HepG2 (cell line): ENCODE data around the gene GATA3. TPM values are rescaled to one million over a fixed set of nuclear protein-coding genes. Genes with fewer than 3 reads are reported as not detected.

ENCODE experiments used
- ATAC-seq: fragments of 200-7000 bp; cut with Tn5 transposase; 3 replicates; pipeline ENCODE4 v1.9.1; 2020; ENCODE audit warnings: mild to moderate bottlenecking, moderate library complexity
- BruUV-seq: library from RNA; stranded (reverse); fragments of 400-500 nt; replicated peaks from 2 replicates; lab custom pipeline; 2021; lab: Mats Ljungman, UMichigan
- CTCF ChIA-PET: fragments of 300-600 bp; formaldehyde crosslinking; extraction: SDS; loops from one replicate; lab custom pipeline; 2021; ENCODE audit warnings: low total read pairs, inconsistent platforms, low intra/inter-chr PET ratio; lab: Yijun Ruan, JAX
- POLR2A ChIA-PET: fragments of 350-600 bp; sonication (Branson Sonifier 250); formaldehyde crosslinking; loops from one replicate; lab custom pipeline; 2020; ENCODE audit warnings: antibody characterized with exemption, inconsistent platforms; lab: Yijun Ruan, JAX
- DNase-seq: peaks from one replicate; pipeline ENCODE4 v3.0.0-alpha.2; 2015; ENCODE audit warnings: low spot score
- FAIRE-seq: peaks from 3 replicates; lab custom pipeline; 2011; peaks lifted over from hg19 to GRCh38; lab: Jason Lieb, UNC
- H2AFZ ChIP-seq: one replicate; pipeline ENCODE4 v1.6.1; 2011; ENCODE audit warnings: low read length, inconsistent platforms
- H3K27ac ChIP-seq: fragments of 300-600 bp; 3 replicates; pipeline ENCODE4 v1.8.0; 2011; ENCODE audit warnings: mixed run types, mild to moderate bottlenecking, mixed read lengths, low read length, inconsistent platforms; ENCODE audit not compliant: insufficient read depth; ENCODE audit errors: extremely low read length
- H3K27me3 ChIP-seq, 2 experiments: fragments of 200-600 bp in 1 of 2; 2 replicates in 1 of 2; 3 replicates in 1 of 2; pipeline versions ENCODE4 v1.6.0 to v1.8.0; 2011; ENCODE audit warnings: low read length in 2 of 2, mild to moderate bottlenecking in 2 of 2, moderate library complexity in 2 of 2, inconsistent platforms in 1 of 2; ENCODE audit not compliant: insufficient read depth in 2 of 2, control insufficient read depth in 1 of 2
- H3K36me3 ChIP-seq, 2 experiments: fragments of 200-600 bp in 1 of 2; replicated peaks in 1 of 2; 2 replicates in 1 of 2; 3 replicates in 1 of 2; pipeline versions ENCODE4 v1.5.1 to v1.8.0; 2011; ENCODE audit warnings: low read length in 2 of 2, inconsistent platforms in 1 of 2; ENCODE audit not compliant: insufficient read depth in 2 of 2, control insufficient read depth in 1 of 2
- H3K4me1 ChIP-seq: 2 replicates; pipeline ENCODE4 v1.5.1; 2012; ENCODE audit warnings: low read length, inconsistent platforms; ENCODE audit not compliant: insufficient read depth
- H3K4me2 ChIP-seq: 2 replicates; pipeline ENCODE4 v1.6.0; 2011; ENCODE audit warnings: low read depth, low read length, inconsistent platforms
- H3K4me3 ChIP-seq, 3 experiments: fragments of 200-600 bp in 1 of 3; sonication (generic), shearing (Covaris generic) in 1 of 3; replicated peaks in 1 of 3; 2 replicates each; pipeline ENCODE4 v1.5.1; 2011 to 2016; ENCODE audit warnings: low read length in 3 of 3, inconsistent platforms in 2 of 3, low read depth in 2 of 3, mild to moderate bottlenecking in 2 of 3, control low read depth in 1 of 3, mixed read lengths in 1 of 3; ENCODE audit not compliant: insufficient read depth in 1 of 3
- H3K79me2 ChIP-seq: one replicate; pipeline ENCODE4 v1.6.1; 2011; ENCODE audit warnings: low read length, inconsistent platforms; ENCODE audit not compliant: insufficient read depth
- H3K9ac ChIP-seq: 2 replicates; pipeline ENCODE4 v1.6.0; 2011; ENCODE audit warnings: mild to moderate bottlenecking, low read depth, low read length, inconsistent platforms; ENCODE audit not compliant: insufficient read depth
- H3K9me3 ChIP-seq: 2 replicates; pipeline ENCODE4 v1.5.1; 2012; ENCODE audit warnings: mild to moderate bottlenecking, low read length
- H4K20me1 ChIP-seq: 2 replicates; pipeline ENCODE4 v1.6.0; 2011; ENCODE audit warnings: inconsistent platforms, mild to moderate bottlenecking, low read length, moderate library complexity; ENCODE audit not compliant: insufficient read depth
- ATF2 ChIP-seq: sonication (generic); formaldehyde crosslinking; IDR thresholded peaks from 2 replicates; pipeline ENCODE4 v1.4.0; 2020; ENCODE audit warnings: missing genetic modification reagents
- CAMTA2 ChIP-seq: sonication (generic); formaldehyde crosslinking; IDR thresholded peaks from 2 replicates; pipeline ENCODE4 v1.4.0; 2020; ENCODE audit warnings: mild to moderate bottlenecking, missing genetic modification reagents, borderline replicate concordance
- CBX2 ChIP-seq, 2 experiments: fragments of 200-600 bp in 1 of 2; sonication (generic); formaldehyde crosslinking in 1 of 2; IDR thresholded peaks; 2 replicates each; pipeline versions ENCODE4 v1.7.0 to v1.8.1; 2018 to 2022; ENCODE audit warnings: low read depth in 2 of 2, low read length in 1 of 2, mild to moderate bottlenecking in 1 of 2, missing genetic modification reagents in 1 of 2
- DR1 ChIP-seq: sonication (generic); formaldehyde crosslinking; IDR thresholded peaks from 2 replicates; pipeline ENCODE4 v1.8.0; 2021; ENCODE audit warnings: mild to moderate bottlenecking, missing genetic modification reagents, inconsistent platforms
- HNRNPUL1 ChIP-seq: fragments of 200-400 bp; formaldehyde crosslinking; IDR thresholded peaks from 2 replicates; pipeline ENCODE4 v1.6.1; 2017; ENCODE audit warnings: low read depth, mild to moderate bottlenecking, low read length, moderate library complexity
- LBX2 ChIP-seq: sonication (generic); formaldehyde crosslinking; IDR thresholded peaks from 2 replicates; pipeline ENCODE4 v1.5.0; 2020; ENCODE audit warnings: missing genetic modification reagents, mild to moderate bottlenecking, borderline replicate concordance
- MLLT10 ChIP-seq: sonication (generic); formaldehyde crosslinking; IDR thresholded peaks from 2 replicates; pipeline ENCODE4 v1.4.0; 2020; ENCODE audit warnings: missing genetic modification reagents
- NFE2L1 ChIP-seq: sonication (generic); formaldehyde crosslinking; IDR thresholded peaks from 2 replicates; pipeline ENCODE4 v1.4.0; 2020; ENCODE audit warnings: missing genetic modification reagents, mild to moderate bottlenecking, borderline replicate concordance
- PHF8 ChIP-seq: sonication (generic); formaldehyde crosslinking; IDR thresholded peaks from 2 replicates; pipeline ENCODE4 v1.5.0; 2020; ENCODE audit warnings: missing genetic modification reagents
- ZNF230 ChIP-seq: sonication (generic); formaldehyde crosslinking; IDR thresholded peaks from 2 replicates; pipeline ENCODE4 v1.4.0; 2020; ENCODE audit warnings: mild to moderate bottlenecking, missing genetic modification reagents
- ZNF674 ChIP-seq: sonication (generic); formaldehyde crosslinking; IDR thresholded peaks from 2 replicates; pipeline ENCODE4 v1.5.0; 2020; ENCODE audit warnings: low read depth, mild to moderate bottlenecking, missing genetic modification reagents
- WGBS: methylation state at CpG from one replicate; pipeline ENCODE4 v1.1.6; 2017; ENCODE audit warnings: low lambda C conversion rate; 5-methylcytosine and 5-hydroxymethylcytosine counted together
- in situ Hi-C: cut with HindIII; loops from 2 replicates; pipeline ENCODE4 v1.10.0; 2017; ENCODE audit warnings: low pct_unique_long_range_greater_than_20kb; ENCODE audit not compliant: extremely low pct_ligation_motif_present
- intact Hi-C: fragments of 100-400 bp; cut with micrococcal nuclease; formaldehyde crosslinking; loops from one replicate; pipeline ENCODE4 v1.10.0; 2022; ENCODE audit not compliant: unreplicated experiment
- polyA plus RNA-seq, 8 experiments: library from polyadenylated mRNA; depleted of rRNA in 3 of 8; stranded (reverse) in 7 of 8; unstranded in 1 of 8; fragments of >200 nt; fragmentation: Illumina TruSeq in 4 of 8; extraction: Trizol in 4 of 8; gene quantifications; 2 replicates each; pipeline versions ENCODE4 v1.2.1 to v1.2.3, GENCODE V29; 2011 to 2016; ENCODE audit warnings: low read depth in 4 of 8, missing spikeins in 1 of 8, mixed read lengths in 1 of 8; ENCODE audit not compliant: insufficient read depth in 1 of 8
- total RNA-seq, 5 experiments: library from RNA; depleted of rRNA; stranded (reverse); fragments of >200 nt; fragmentation: Illumina TruSeq; extraction: Trizol; gene quantifications; 2 replicates each; pipeline ENCODE4 v1.2.3, GENCODE V29; 2016; ENCODE audit warnings: low read depth in 1 of 5
- TF ChIP-seq, protein P1 (sequence below): sonication (generic); formaldehyde crosslinking; IDR thresholded peaks from 2 replicates; pipeline ENCODE4 v1.4.0; 2020; ENCODE audit warnings: missing genetic modification reagents

The GATA3 gene
- total and polyA plus RNA-seq, 2 of the 13 experiments (the other 11 are each of a cell fraction or from before 2014, with no cell fraction given): not detected

GRCh38 chr10:8040651-8041050, 13.8 kb upstream of the GATA3 start:
- no peak for DNase-seq
- in situ Hi-C loops: no loop called here
- ChIA-PET CTCF (no interaction called here), POLR2A (no interaction called here)
- peaks cover 16% of the 10 kb centered on the region for H3K4me1 ChIP-seq
- no TSS peak for BruUV-seq
- 2% methylated on average over 6 of the region's 6 CpGs for WGBS
- no peak overlapping the region for H3K4me2 ChIP-seq
- H3K79me2 ChIP-seq: no peaks in the 10 kb centered on the region
- no peak overlapping the region for H3K27ac ChIP-seq
- intact Hi-C loops: no loop called here
- peaks cover 30 to 91% of the 10 kb centered on the region in 2 experiments for H3K27me3 ChIP-seq
- H2AFZ ChIP-seq: no peak overlapping the region
- TF ChIP-seq CBX2 (IDR thresholded peaks at IDR 0.05; ENCODE audit: low read depth, low read length) (peak; percentile 56; the same call in 1 of the 2 replicates), CBX2 (CRISPR knock-in tag; IDR thresholded peaks at IDR 0.05; ENCODE audit: low read depth) (no peak), NFE2L1 (CRISPR knock-in tag) (no peak)
- peaks cover 7% of the 10 kb centered on the region; the same call in 1 of the 2 replicates for H4K20me1 ChIP-seq
- FAIRE-seq: no peak
- no peaks in the 10 kb centered on the region for H3K36me3 ChIP-seq
- no peak for ATAC-seq
- H3K9ac ChIP-seq: no peak overlapping the region
- H3K4me3 ChIP-seq: no peak overlapping the region
- H3K9me3 ChIP-seq: no peaks in the 10 kb centered on the region

DNA sequence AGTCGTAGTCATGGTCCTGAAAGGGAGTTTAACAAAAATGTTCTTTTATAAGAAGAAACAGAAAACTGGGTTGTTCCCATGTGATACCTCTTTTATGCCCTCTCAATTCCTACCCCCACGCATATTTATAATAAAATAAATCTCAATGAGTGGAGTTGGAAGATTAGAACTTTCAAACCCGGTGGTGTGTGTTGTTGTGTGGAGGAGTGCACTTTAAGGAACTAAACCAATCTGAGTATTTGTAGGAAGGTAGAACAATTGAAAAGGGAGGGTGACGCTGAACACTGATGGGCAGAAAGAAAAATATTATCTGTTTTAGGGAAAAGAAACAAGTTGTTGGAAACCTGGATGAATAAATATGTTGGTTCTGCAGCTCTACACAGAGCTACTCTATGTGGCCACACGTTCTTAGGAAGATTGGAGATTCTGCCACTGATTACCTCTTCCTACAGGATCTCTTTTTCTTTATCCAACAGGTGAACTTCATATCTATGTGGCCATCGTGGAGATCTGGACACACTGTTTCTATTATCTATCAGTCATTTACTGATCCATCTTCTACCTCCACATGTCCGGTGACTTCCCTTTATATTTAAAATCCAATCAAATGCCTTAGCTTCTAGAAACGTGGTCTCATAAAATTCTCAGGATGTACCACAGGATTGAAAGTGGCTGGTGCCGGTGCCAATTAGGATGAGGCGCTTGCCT, 13.1 kb upstream of the GATA3 start:
- intact Hi-C loops: no loop called here
- ATAC-seq (no peak), DNase-seq (no peak), FAIRE-seq (no peak)
- Histone ChIP-seq H3K79me2 (no peaks in the 10 kb centered on the region), H3K4me2 (no peak overlapping the region), H4K20me1 (peaks cover 10% of the 10 kb centered on the region; the same call in 1 of the 2 replicates), H3K4me3 (no peak overlapping the region), H3K4me1 (peaks cover 17% of the 10 kb centered on the region), H3K27me3 (peaks cover 31 to 93% of the 10 kb centered on the region in 2 experiments), H3K9me3 (no peaks in the 10 kb centered on the region), H2AFZ (no peak overlapping the region), H3K36me3 (no peaks in the 10 kb centered on the region), H3K27ac (no peak overlapping the region), H3K9ac (no peak overlapping the region)
- ChIA-PET CTCF (no interaction called here), POLR2A (no interaction called here)
- no TSS peak for BruUV-seq
- 17% methylated on average over 10 of the region's 10 CpGs for WGBS
- in situ Hi-C loops: no loop called here
- TF ChIP-seq CAMTA2 (CRISPR knock-in tag): no peak
- TF ChIP-seq MLLT10 (CRISPR knock-in tag): no peak
- TF ChIP-seq, protein P1, sequence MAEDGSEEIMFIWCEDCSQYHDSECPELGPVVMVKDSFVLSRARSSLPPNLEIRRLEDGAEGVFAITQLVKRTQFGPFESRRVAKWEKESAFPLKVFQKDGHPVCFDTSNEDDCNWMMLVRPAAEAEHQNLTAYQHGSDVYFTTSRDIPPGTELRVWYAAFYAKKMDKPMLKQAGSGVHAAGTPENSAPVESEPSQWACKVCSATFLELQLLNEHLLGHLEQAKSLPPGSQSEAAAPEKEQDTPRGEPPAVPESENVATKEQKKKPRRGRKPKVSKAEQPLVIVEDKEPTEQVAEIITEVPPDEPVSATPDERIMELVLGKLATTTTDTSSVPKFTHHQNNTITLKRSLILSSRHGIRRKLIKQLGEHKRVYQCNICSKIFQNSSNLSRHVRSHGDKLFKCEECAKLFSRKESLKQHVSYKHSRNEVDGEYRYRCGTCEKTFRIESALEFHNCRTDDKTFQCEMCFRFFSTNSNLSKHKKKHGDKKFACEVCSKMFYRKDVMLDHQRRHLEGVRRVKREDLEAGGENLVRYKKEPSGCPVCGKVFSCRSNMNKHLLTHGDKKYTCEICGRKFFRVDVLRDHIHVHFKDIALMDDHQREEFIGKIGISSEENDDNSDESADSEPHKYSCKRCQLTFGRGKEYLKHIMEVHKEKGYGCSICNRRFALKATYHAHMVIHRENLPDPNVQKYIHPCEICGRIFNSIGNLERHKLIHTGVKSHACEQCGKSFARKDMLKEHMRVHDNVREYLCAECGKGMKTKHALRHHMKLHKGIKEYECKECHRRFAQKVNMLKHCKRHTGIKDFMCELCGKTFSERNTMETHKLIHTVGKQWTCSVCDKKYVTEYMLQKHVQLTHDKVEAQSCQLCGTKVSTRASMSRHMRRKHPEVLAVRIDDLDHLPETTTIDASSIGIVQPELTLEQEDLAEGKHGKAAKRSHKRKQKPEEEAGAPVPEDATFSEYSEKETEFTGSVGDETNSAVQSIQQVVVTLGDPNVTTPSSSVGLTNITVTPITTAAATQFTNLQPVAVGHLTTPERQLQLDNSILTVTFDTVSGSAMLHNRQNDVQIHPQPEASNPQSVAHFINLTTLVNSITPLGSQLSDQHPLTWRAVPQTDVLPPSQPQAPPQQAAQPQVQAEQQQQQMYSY: no peak
- TF ChIP-seq DR1 (CRISPR knock-in tag): no peak
- no peak for TF ChIP-seq LBX2 (CRISPR knock-in tag)
- no peak for TF ChIP-seq PHF8 (CRISPR knock-in tag)
- TF ChIP-seq ZNF230: no peak
- TF ChIP-seq ZNF674 (CRISPR knock-in tag): no peak
- no peak for TF ChIP-seq ATF2 (CRISPR knock-in tag)
- TF ChIP-seq HNRNPUL1: no peak
